ENCODE data around the gene SPACDR. TPM values are rescaled to one million over a fixed set of nuclear protein-coding genes. Genes with fewer than 3 reads are reported as not detected.

The SPACDR gene
- total RNA-seq, 2 donors from 2014 or later, result not detected

- Histone ChIP-seq H3K27ac (peak overlapping the region; percentile 93 to 97), H3K36me3 (peaks cover 11% of the 10 kb centered on the region), H3K4me1 (peaks cover 0 to 64% of the 10 kb centered on the region in 2 donors), H3K9me3 (no peaks in the 10 kb centered on the region), H3K4me3 (peak overlapping the region; percentile 96 to 99), H3K27me3 (no peaks in the 10 kb centered on the region)
- DNase-seq (ENCODE audit: low spot score), result no peak
- peak in 1 of 2 donors; percentile 41 for TF ChIP-seq CTCF (IDR thresholded peaks at IDR 0.05)
Observed at GRCh38 chr7:100476903-100477870, 13.1 kb upstream of the SPACDR start.

GRCh38 chr7:100476101-100476780, 12.2 kb upstream of the SPACDR start:
- H3K27ac ChIP-seq, result peak overlapping the region; percentile 93 to 97
- no peaks in the 10 kb centered on the region for H3K27me3 ChIP-seq
- peak overlapping the region in 1 of 2 donors; percentile 99 for H3K4me3 ChIP-seq
- DNase-seq (ENCODE audit: low spot score), result no peak
- H3K9me3 ChIP-seq, result no peaks in the 10 kb centered on the region
- peaks cover 0 to 70% of the 10 kb centered on the region in 2 donors for H3K4me1 ChIP-seq
- H3K36me3 ChIP-seq, result peaks cover 11% of the 10 kb centered on the region
- no peak for TF ChIP-seq CTCF (IDR thresholded peaks at IDR 0.05)

GRCh38 chr7:100475549-100475948, 11.5 kb upstream of the SPACDR start:
- peak overlapping the region in 1 of 2 donors; percentile 99 for H3K4me3 ChIP-seq
- no peak for DNase-seq (ENCODE audit: low spot score)
- H3K9me3 ChIP-seq, result no peaks in the 10 kb centered on the region
- peak overlapping the region; percentile 93 to 97 for H3K27ac ChIP-seq
- H3K36me3 ChIP-seq, result peaks cover 13% of the 10 kb centered on the region
- peaks cover 0 to 70% of the 10 kb centered on the region in 2 donors for H3K4me1 ChIP-seq
- no peaks in the 10 kb centered on the region for H3K27me3 ChIP-seq
- no peak for TF ChIP-seq CTCF (IDR thresholded peaks at IDR 0.05)

- no peak overlapping the region for H3K4me3 ChIP-seq
- H3K27ac ChIP-seq, result peak overlapping the region; percentile 69 to 84
- H3K9me3 ChIP-seq, result no peaks in the 10 kb centered on the region
- peaks cover 15% of the 10 kb centered on the region for H3K36me3 ChIP-seq
- no peak for TF ChIP-seq CTCF (IDR thresholded peaks at IDR 0.05)
- peaks cover 0 to 75% of the 10 kb centered on the region in 2 donors for H3K4me1 ChIP-seq
- H3K27me3 ChIP-seq, result no peaks in the 10 kb centered on the region
- DNase-seq (ENCODE audit: low spot score), result peak; percentile 81
Observed at GRCh38 chr7:100472854-100473499, 8.9 kb upstream of the SPACDR start.

- no peak for DNase-seq (ENCODE audit: low spot score)
Observed at GRCh38 chr7:100472121-100472851, 8.2 kb upstream of the SPACDR start.

More at GRCh38 chr7:100472121-100472851, 8.2 kb upstream of the SPACDR start:
- H3K4me3 ChIP-seq, result no peak overlapping the region
- H3K27ac ChIP-seq, result peak overlapping the region; percentile 69 to 84
- no peak for TF ChIP-seq CTCF (IDR thresholded peaks at IDR 0.05)
- H3K9me3 ChIP-seq, result no peaks in the 10 kb centered on the region
- H3K36me3 ChIP-seq, result peaks cover 15% of the 10 kb centered on the region
- no peaks in the 10 kb centered on the region for H3K27me3 ChIP-seq
- H3K4me1 ChIP-seq, result peaks cover 0 to 74% of the 10 kb centered on the region in 2 donors
